ENCODE data around the gene CA5B. TPM values are rescaled to one million over a fixed set of nuclear protein-coding genes. Genes with fewer than 3 reads are reported as not detected.
A peak's percentile ranks its signal among the peaks of the same experiment; 100 is the strongest.
"Not testable (repeated sequence)": the region's sequence is repeated elsewhere in the genome, so short reads cannot be mapped to it uniquely, and the experiment has no call there.

The CA5B gene
- total RNA-seq, 2 donors from 2014 or later, result 59.2 to 82.2 TPM

DNA sequence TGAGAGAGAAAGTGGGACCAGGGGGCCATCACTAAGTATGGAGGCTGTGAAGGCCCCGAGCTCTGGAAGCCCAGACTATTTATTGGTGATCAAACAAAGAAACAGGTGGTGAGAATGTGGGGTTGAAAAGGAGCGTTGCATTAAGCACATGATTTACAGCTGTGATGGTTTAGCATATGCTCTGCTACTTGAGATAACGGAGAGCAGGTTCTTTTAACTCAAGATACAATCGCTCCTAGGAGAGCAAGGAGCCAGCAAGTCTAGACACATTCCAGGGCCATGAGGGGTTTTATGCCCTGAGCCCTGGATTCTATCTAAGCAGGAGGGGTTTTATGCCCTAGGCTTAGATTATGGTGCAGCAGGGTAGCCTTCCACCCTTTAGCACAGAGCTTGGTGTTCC lies 6.7 kb upstream of the CA5B start:
- DNase-seq; H3K36me3 Mint-ChIP-seq (ENCODE audit: low read depth); ATAC-seq; H3K9me3 ChIP-seq (ENCODE audit: control insufficient read depth, low read length, poor library complexity, severe bottlenecking); H3K27ac Mint-ChIP-seq; H3K4me1 Mint-ChIP-seq; H3K4me3 Mint-ChIP-seq; H3K27me3 Mint-ChIP-seq: not testable (repeated sequence)

GRCh38 chrX:15737190-15737958 lies 696 bp upstream of the CA5B start:
- DNase-seq (no peak), ATAC-seq (no peak)
- H3K27me3 Mint-ChIP-seq, result no peaks in the 10 kb centered on the region
- peaks cover 4% of the 10 kb centered on the region for H3K36me3 Mint-ChIP-seq (ENCODE audit: low read depth)
- peak overlapping the region; percentile 94 for H3K4me3 Mint-ChIP-seq
- H3K27ac Mint-ChIP-seq, result peak overlapping the region; percentile 91
- no peaks in the 10 kb centered on the region for H3K9me3 ChIP-seq (ENCODE audit: control insufficient read depth, low read length, poor library complexity, severe bottlenecking)
- H3K4me1 Mint-ChIP-seq, result peaks cover 21% of the 10 kb centered on the region

- H3K4me1 Mint-ChIP-seq, result peaks cover 35% of the 10 kb centered on the region
- H3K27ac Mint-ChIP-seq, result no peak overlapping the region
- ATAC-seq, result no peak
- H3K9me3 ChIP-seq (ENCODE audit: control insufficient read depth, low read length, poor library complexity, severe bottlenecking), result no peaks in the 10 kb centered on the region
- H3K4me3 Mint-ChIP-seq, result peak overlapping the region; percentile 94
- H3K27me3 Mint-ChIP-seq, result no peaks in the 10 kb centered on the region
- DNase-seq, result no peak
- peaks cover 8% of the 10 kb centered on the region for H3K36me3 Mint-ChIP-seq (ENCODE audit: low read depth)
Measured at GRCh38 chrX:15739886-15740285, 1.8 kb downstream of the CA5B start.

GRCh38 chrX:15744181-15744867 lies 6.3 kb downstream of the CA5B start:
- Mint-ChIP-seq H3K4me1 (peaks cover 34% of the 10 kb centered on the region), H3K36me3 (ENCODE audit: low read depth) (peaks cover 10% of the 10 kb centered on the region), H3K27me3 (no peaks in the 10 kb centered on the region), H3K27ac (peak overlapping the region; percentile 44), H3K4me3 (peak overlapping the region; percentile 37)
- DNase-seq (no peak), ATAC-seq (peak; percentile 23)
- H3K9me3 ChIP-seq (ENCODE audit: control insufficient read depth, low read length, poor library complexity, severe bottlenecking), result no peaks in the 10 kb centered on the region

DNA sequence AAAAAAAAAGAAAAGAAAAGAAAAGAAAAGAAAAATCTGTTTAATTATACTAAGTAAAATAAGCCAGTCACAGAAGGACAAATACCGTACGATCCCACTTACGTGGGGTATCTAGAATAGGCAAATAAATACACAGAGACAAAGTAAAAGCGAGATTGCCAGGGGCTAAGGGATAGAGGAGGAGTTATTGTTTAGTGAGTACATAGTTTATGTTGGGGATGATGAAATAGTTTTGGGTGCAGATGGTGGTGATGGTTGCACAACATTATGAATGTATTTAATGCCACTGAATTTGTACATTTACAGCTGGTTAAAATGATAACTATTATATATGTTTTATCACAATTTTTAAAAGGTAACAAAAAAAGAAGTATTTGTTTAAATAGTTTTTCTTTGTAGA lies 7.1 kb downstream of the CA5B start:
- no peak for ATAC-seq
- no peak for DNase-seq
- Mint-ChIP-seq H3K27ac (no peak overlapping the region), H3K27me3 (no peaks in the 10 kb centered on the region), H3K4me3 (no peak overlapping the region), H3K36me3 (ENCODE audit: low read depth) (peaks cover 10% of the 10 kb centered on the region), H3K4me1 (peaks cover 35% of the 10 kb centered on the region)
- no peaks in the 10 kb centered on the region for H3K9me3 ChIP-seq (ENCODE audit: control insufficient read depth, low read length, poor library complexity, severe bottlenecking)

DNA sequence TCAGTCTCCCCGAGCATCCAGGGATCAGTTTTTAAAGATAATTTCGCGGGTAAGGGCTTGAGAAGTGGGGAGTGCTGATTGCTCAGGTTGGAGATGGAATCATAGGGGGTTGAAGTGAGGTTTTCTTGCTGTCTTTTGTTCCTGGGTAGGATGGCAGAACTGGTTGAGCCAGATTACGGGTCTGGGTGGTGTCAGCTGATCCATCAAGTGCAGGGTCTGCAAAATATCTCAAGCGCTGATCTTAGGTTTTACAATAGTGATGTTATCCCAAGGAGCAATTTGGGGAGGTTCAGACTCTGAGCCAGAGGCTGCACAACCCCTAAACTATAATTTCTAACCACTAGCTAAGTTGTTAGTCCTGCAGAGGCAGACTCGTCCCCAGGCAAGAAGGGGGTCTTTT lies 8.6 kb downstream of the CA5B start:
- Mint-ChIP-seq H3K4me3 (peak overlapping the region; percentile 3), H3K4me1 (peaks cover 42% of the 10 kb centered on the region), H3K36me3 (ENCODE audit: low read depth) (peaks cover 11% of the 10 kb centered on the region), H3K27ac (peak overlapping the region; percentile 83)
- ATAC-seq; DNase-seq; H3K9me3 ChIP-seq (ENCODE audit: control insufficient read depth, low read length, poor library complexity, severe bottlenecking); H3K27me3 Mint-ChIP-seq: not testable (repeated sequence)

DNA sequence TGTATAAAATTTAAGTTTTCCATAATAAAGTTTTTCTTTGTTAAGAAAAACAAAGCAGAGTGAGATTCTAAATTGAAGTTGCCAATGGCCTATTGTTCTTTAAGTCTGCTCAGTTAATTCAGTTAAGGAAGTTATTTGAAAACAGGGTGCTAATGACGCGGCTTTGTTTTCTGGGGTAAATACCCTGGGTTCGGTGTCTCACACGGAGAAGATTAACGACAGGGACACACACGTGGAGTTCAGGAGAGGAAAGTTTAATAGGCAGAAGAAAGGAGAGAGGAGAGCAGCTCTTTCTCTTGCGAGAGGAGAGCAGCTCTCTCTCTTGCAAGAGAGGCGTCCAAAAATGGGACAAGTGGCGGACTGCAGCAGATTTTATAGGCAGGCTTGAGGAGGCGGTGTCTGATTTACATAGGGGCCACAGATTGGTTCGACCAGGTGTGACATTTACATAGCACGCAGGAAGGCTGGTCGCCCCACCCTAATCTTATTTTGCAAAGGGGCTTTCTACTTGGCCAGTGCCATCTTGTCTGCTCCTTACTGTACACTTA lies 9.6 kb downstream of the CA5B start:
- no peak for ATAC-seq
- Mint-ChIP-seq H3K4me3 (peak overlapping the region; percentile 5), H3K36me3 (ENCODE audit: low read depth) (peaks cover 7% of the 10 kb centered on the region), H3K4me1 (peaks cover 38% of the 10 kb centered on the region), H3K27me3 (no peaks in the 10 kb centered on the region), H3K27ac (peak overlapping the region; percentile 83)
- H3K9me3 ChIP-seq (ENCODE audit: control insufficient read depth, low read length, poor library complexity, severe bottlenecking), result no peaks in the 10 kb centered on the region
- DNase-seq, result no peak

DNA sequence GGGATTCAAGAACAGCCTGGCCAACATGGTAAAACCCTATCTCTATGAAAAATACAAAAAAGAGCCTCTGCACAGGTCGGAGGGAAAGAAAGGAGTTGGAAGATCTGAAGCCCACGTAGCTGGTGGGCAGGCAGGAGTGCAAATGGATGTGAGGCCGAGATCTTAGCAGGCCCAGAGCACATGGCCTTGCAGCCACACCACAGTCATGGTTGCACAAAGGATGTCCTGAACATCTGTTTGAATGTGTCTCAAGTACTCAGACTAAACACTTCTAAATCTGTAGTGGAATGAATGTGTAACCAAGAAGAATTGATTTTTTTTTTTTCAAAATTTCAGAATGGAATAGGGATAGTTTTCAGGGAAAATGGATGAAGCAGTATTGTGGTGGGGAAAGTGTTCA lies 10.8 kb downstream of the CA5B start:
- Mint-ChIP-seq H3K36me3 (ENCODE audit: low read depth) (peaks cover 4% of the 10 kb centered on the region), H3K27ac (peak overlapping the region; percentile 96), H3K4me1 (peaks cover 31% of the 10 kb centered on the region), H3K27me3 (no peaks in the 10 kb centered on the region), H3K4me3 (peak overlapping the region; percentile 5)
- DNase-seq (no peak), ATAC-seq (no peak)
- no peaks in the 10 kb centered on the region for H3K9me3 ChIP-seq (ENCODE audit: control insufficient read depth, low read length, poor library complexity, severe bottlenecking)

DNA sequence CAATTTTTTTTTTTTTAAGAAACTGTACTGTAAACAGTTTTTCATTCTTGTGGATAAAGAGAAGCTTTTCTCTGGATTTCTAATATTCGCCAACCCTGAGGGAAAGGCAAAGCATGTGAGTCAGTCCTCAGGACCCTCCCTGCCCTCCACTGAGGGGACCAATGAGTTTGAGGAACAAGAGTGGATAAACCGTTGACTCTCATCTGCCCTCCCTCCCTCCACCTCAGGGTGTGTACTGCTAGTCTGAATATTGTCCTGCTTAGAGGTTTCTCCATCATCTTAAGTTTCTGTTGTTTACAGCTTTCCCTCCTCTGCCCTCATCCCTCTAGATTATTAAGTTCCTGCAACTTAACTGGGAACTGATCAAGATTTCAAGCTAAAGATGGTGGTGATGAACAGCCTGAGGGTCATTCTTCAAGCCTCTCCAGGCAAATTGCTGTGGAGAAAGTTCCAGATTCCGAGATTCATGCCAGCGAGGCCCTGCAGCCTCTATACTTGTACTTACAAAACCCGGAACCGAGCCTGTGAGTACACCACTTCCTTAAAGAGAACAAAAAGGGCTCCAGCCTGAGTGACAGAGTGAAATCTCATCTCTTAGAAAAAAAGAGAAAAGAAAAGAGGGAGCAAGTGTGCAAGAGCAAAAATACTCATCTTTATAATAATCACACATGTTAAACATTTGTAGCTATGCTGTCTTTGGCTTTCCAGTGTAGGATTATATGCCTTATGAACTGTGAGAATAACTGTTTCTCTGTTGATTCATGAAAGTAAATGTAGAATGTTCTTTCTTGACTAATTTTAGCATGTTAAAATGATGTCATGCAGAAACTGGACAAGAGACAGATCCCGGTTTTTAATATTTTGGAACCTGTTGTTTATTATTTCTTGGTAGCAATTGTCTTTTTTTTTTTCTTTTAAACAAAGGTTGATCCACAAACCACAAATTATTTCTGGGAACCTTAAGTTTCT lies 11.9 kb downstream of the CA5B start:
- peaks cover 31% of the 10 kb centered on the region for H3K4me1 Mint-ChIP-seq
- peaks cover 4% of the 10 kb centered on the region for H3K36me3 Mint-ChIP-seq (ENCODE audit: low read depth)
- ATAC-seq (peak; percentile 44), DNase-seq (no peak)
- H3K27me3 Mint-ChIP-seq, result no peaks in the 10 kb centered on the region
- H3K27ac Mint-ChIP-seq, result peak overlapping the region; percentile 96
- no peaks in the 10 kb centered on the region for H3K9me3 ChIP-seq (ENCODE audit: control insufficient read depth, low read length, poor library complexity, severe bottlenecking)
- peak overlapping the region; percentile 77 for H3K4me3 Mint-ChIP-seq

DNA sequence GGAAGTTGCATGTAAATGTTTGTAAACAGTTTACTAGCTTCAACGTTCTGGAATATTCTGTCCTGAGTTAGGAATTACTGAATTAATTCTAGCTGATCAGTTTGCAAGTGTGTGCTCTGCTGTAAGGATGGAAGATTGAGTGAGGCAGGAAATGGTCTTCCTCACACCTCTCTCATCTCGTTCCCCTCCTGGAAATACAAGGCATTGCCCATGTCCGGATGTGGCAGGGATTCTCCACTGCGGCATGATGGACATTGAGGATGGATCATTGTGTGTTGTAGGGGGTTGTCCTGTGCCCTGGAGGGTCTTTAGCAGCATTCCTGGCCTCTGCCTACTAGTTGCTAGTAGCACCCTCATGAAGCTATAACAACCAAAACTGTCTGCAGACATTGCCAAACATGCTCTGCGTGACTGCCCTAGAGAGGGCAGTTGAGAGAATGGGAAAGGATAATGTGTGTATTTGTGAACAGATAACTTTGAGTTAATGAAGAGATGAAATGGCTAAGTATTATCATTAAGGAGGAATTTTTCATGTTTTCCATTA lies 12.6 kb downstream of the CA5B start:
- H3K9me3 ChIP-seq (ENCODE audit: control insufficient read depth, low read length, poor library complexity, severe bottlenecking), result no peaks in the 10 kb centered on the region
- peaks cover 31% of the 10 kb centered on the region for H3K4me1 Mint-ChIP-seq
- DNase-seq (no peak), ATAC-seq (peak; percentile 29)
- H3K27me3 Mint-ChIP-seq, result no peaks in the 10 kb centered on the region
- peak overlapping the region; percentile 96 for H3K27ac Mint-ChIP-seq
- H3K36me3 Mint-ChIP-seq (ENCODE audit: low read depth), result peaks cover 4% of the 10 kb centered on the region
- peak overlapping the region; percentile 77 for H3K4me3 Mint-ChIP-seq

GRCh38 chrX:15751155-15751819 lies 13.2 kb downstream of the CA5B start:
- H3K4me3 Mint-ChIP-seq, result peak overlapping the region; percentile 77
- peak overlapping the region; percentile 96 for H3K27ac Mint-ChIP-seq
- no peaks in the 10 kb centered on the region for H3K9me3 ChIP-seq (ENCODE audit: control insufficient read depth, low read length, poor library complexity, severe bottlenecking)
- no peak for DNase-seq
- ATAC-seq, result peak; percentile 82
- no peaks in the 10 kb centered on the region for H3K27me3 Mint-ChIP-seq
- H3K4me1 Mint-ChIP-seq, result peaks cover 35% of the 10 kb centered on the region
- H3K36me3 Mint-ChIP-seq (ENCODE audit: low read depth), result peaks cover 7% of the 10 kb centered on the region

DNA sequence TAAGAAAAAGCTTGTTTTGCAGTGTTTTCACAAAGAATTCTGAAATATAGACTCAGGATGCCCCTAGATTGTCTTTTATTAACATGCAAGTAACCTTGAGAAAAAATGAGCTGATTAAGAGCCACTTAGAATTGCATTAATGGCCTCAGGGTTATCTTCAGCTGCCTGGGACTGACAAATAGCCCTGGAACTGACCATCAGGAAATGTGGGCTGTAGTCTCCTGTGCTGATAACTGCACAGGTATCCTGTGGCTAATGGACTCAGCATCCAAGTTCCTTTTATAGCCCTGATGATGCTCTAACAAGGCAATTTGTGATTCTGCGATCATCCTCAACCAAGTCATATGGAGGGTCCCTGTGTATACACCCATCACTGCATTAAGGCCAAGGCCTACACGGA lies 17.0 kb downstream of the CA5B start:
- no peaks in the 10 kb centered on the region for H3K9me3 ChIP-seq (ENCODE audit: control insufficient read depth, low read length, poor library complexity, severe bottlenecking)
- no peaks in the 10 kb centered on the region for H3K27me3 Mint-ChIP-seq
- H3K36me3 Mint-ChIP-seq (ENCODE audit: low read depth), result peaks cover 7% of the 10 kb centered on the region
- ATAC-seq (no peak), DNase-seq (no peak)
- peaks cover 40% of the 10 kb centered on the region for H3K4me1 Mint-ChIP-seq
- no peak overlapping the region for H3K4me3 Mint-ChIP-seq
- no peak overlapping the region for H3K27ac Mint-ChIP-seq
